Measurements from ENCODE around the gene GFER.
"Not testable (repeated sequence)": the region's sequence is repeated elsewhere in the genome, so short reads cannot be mapped to it uniquely, and the experiment has no call there.

The GFER gene

DNA sequence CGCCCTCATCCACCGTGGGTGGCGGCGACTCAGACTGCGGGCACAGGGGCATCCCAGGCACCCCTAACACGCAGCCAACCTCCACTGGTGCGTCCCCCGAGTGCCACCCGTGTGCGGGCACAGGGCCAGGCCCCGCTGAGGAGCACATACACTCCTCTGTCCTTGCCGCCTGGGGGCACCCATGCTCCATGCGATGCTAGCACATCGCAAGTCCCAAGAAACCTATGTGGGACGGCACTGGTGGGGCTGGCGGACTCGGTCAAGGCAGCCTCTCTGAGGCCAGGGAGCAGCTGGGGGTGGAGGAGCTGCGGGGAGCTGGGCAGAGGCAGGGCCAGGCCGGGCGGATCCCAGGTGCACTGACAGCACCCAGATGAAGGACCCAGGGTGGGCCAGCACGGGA is 21.7 kb downstream of the GFER start:
- no peak for DNase-seq (ENCODE audit: low read depth in 2 of 2)

DNA sequence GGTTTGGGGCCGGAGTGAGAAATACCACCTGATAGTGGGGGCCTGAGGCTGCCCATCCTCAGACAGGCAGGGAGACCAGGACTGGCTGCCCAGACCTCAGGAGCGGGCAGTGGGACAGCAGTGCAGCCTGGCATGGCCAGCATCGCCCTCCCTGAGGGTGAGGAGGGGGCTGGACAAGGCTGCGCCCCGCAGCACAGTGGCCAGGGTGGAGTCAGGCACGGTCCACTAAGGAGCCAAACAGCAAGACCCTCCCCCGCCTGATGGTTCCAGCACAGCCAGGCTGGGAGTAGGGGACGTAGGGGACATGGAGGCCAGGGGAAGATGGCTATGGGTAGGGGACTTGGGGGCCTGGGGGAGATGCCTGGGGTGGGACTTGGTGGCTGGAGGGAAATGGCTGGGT is 22.3 kb downstream of the GFER start:
- no peak for DNase-seq (ENCODE audit: low read depth in 2 of 2)

DNA sequence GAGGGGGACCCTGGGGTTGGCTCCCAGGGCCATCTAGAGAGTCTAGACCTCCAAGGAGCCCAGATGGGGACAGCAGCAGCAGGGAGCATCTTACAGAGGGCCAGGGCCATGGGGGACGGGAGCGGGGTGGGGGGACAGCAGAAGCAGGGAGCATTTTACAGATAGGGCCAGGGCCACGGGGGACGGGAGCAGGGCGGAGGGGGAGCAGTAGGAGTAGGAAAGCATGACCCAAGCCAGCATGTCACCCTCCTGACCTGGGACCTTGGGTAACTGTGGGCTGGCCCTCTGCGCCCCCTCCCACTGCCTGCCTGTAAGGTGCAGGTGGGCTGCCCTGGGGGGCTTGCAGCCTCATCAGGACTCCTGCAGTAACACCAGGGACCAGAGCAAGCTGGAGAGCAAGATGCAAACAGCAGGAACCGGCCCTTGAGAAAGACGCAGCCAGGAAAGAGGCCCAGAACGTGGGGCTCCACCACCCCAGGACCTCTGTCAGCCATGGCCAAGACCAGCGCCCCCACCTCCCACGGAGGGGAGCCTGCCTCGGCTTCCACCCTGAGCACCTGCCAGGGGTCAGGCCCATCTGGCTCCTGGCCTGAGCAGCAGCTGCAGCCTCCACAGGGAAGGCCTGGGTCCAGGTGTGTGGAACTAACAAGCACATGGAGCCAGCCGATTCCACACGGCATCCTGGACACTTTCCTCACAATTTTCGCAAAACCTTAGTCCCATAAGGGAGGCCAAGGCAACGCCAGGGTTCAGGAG is 23.3 kb downstream of the GFER start:
- DNase-seq (ENCODE audit: low read depth in 2 of 2), result no peak

DNA sequence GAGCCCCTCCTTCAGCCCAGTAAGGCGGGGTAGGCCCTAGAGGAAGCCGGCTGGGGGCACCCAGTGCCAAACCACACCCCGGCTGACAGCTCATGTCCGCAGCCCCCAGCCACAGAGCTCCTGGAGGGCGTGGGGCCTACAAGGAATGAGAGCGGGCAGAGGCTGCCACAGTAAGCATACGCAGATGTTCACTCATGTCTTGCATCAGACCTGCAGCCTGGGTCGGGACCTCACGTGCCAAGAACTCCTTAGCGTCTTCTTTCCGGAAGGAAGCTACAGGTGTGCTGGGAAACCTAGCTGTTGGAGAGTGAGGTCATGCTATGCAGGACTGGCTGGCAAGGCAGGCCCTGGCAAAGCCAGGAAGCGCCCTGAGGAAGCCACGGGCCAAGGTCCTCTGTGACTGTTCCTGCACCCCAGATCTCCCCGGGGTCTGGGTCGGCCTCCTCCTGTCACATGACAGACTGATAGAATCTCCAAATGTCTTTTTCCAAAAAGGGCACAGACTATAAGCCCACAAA is 24.1 kb downstream of the GFER start:
- DNase-seq (ENCODE audit: low read depth in 2 of 2), result no peak

DNA sequence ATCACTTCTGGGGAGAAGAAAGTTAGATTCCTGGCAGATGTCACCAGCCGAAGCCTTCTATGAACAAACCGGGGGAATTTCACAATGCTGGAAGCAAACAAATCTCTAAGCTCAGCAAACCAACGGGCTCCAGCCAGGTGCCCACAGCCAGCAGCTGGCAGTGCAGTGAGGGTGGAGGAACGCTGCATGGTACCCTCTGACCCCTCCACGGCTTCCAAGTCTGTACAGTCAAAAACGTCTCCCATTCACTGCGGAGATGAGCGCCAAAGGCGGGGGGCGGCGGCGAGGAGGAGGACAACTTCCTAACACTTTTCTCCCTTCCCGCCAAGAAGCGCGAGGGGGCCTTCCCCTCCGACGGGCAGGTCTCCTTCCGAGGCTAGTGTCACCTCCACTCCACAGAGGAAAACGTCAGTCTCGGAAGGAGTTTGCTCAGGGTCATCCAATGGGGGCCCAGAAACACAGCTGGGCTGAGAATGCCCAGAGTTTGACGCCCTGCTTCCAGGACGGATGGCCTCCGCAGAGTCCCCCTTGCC is 24.7 kb downstream of the GFER start:
- DNase-seq (ENCODE audit: low read depth in 2 of 2), result no peak

DNA sequence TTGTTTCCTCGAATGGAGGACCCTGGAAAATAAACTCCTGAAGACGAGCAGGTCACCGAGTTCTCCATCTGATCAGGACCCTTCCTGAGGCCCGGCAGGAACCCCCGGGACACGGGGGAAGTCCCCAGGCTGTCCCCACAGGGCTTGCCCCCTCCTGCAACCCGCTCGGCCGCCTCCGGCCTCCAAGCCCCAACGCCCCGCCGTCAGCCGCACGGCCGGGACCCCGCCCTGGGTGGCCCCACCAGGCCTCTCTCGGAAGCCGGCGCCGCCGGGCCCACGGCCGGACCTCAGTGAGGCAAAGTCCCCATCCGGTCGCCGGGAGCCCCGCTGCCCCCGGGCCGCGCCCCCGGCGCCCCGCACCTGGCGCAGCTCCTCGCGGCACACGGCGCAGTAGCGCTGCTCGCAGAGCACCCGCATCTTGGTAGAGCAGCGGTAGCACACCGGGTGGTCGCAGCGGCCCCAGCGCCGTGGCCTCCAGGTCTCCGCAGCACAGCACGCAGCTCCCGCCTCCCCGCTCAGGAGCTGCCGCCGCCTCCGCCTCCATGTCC is 25.2 kb downstream of the GFER start:
- DNase-seq (ENCODE audit: low read depth in 2 of 2), result no peak

DNA sequence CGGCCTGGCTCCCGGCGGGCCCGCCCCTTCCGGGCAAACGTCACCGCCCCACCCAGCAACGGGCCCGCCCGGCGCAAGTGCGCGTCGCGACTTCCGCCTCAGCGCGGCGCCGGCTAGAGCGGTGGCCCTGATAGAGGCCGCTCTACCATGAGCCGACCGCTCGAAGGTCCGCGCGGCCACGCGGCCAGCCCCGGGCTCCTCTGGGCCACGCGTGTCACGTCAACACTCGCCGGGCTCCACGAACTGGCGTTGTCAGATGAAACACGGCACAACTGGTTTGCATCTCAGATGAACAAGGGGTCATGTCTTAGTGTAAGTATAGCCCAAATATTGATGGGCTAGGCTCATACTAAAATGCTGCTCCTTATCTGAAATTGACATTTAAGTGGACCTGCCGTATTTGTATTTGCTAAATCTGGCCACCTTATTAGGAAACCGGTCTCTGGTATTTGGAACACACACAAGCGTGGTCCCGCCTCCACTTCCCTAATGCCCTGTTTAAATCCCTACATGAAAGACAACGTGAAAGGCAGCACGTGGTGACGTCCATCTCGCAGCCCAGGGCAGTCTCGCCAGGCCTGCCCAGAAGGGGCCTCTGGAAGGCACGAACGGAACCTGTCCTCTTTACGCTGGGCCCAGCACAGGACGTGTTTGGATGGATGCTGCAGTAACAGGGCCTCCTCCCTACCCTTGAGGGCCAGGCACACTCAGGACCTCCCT is 26.0 kb downstream of the GFER start, which contains the start of gene ZNF598:
TSS of gene ZNF598 (minus strand) at position 31 of the 720 bp plus-strand sequence.
- DNase-seq (ENCODE audit: low read depth in 2 of 2), result peak; percentile 66 to 72

DNA sequence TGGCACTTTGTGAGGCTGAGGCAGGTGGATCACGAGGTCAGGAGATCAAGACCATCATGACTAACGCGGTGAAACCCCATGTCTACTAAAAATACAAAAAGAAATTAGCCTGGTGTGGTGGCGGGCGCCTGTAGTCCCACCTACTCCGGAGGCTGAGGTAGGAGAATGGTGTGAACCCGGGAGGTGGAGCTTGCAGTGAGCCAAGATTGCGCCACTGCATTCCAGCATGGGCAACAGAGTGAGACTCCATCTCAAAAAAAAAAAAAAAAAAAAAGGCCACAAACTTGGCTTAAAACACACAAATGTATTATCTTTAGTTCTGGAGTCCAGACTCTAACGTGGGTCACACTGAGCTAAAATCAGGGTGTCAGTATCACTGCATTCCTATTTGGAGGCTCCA is 27.7 kb downstream of the GFER start:
- DNase-seq (ENCODE audit: low read depth in 2 of 2), result not testable (repeated sequence)

DNA sequence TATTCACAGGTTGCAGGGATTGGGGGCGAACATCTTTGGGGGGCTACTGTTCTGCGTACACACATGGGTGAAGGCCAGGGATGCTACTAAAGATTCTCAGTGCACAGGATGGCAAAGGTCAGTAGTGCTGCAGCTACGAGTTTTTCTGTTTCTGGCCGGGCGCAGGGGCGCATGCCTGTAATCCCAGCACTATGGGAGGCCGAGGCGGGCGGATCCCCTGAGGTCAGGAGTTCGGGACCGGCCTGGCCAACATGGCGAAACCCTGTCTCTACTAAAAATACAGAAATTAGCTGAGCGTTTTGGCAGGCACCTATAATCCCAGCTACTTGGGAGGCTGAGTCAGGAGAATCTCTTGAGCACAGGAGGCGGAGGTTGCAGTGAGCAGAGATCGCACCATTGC is 29.5 kb downstream of the GFER start:
- DNase-seq (ENCODE audit: low read depth in 2 of 2), result no peak

DNA sequence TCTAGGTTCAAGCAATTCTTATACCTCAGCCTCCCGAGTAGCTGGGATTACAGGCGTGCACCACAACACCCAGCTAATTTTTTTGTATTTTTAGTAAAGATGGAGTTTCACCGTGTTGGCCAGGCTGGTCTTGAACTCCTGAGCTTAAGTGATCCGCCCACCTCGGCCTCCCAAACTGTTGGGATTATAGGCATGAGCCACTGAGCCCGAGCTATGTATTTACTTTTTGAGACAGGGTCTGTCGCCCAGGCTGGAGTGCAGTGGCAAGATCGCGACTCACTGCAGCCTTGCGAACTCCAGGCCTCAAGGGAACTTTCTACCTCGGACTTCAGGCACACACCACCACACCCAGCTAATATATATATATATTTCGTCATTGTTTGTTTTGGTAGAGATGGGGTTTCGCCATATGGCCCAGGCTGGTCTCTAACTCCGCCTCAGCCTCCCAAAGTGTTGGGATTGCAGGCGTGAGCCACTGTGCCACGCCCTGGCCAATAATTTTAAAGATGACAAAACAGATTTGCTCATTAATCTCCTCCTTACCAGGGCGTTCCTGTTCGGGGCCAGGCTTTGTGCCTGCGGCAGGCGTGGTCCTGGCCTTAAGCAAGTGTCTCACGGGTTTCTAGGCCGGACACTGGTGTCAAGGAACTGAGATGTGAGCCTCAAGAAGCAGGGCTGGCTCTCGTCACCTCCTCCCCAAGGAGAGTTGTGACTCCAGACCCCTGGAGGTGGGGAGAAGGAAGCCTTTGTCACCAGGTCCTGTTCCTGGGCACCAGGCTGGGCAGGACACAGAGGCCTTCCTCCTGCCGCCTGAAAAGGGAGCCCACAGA is 31.3 kb downstream of the GFER start:
- no peak for DNase-seq (ENCODE audit: low read depth in 2 of 2)

DNA sequence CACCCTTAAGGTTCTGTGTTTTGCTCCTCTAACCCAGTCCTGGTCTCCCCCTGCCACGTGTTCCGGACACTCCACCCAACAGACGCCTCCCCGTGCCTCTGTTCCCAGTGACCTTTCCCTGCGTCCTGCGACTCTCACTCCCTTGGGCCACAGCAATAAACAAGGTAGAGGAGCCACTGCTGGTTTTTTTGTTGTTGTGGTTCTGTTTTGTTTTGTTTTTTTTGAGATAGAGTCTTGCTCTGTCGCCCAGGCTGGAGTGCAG is 31.9 kb downstream of the GFER start:
- no peak for DNase-seq (ENCODE audit: low read depth in 2 of 2)

DNA sequence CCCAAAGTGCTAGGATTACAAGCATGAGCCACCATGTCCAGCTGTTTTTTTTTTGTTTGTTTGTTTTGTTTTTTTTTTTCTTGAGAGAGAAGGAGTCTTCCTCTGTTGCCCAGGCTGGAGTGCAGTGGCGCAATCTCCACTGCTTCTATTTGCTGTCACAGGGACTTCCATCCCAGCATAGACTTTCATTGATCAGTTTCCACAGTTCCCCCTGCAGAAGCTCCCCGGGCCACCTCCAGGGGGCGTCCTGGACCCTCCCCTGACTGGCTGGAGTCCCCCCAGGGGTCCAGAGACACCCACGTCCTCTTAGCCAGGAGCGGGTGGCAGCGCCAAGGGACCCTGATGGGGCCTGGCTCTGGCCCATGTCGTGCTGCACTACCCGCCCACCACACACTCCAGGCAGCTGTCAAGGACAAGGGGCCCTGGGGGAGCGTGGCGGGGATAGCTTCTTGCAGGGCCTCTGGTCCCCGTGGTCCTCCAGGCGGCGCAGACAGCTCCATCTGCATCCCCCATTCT is 32.5 kb downstream of the GFER start:
- no peak for DNase-seq (ENCODE audit: low read depth in 2 of 2)

DNA sequence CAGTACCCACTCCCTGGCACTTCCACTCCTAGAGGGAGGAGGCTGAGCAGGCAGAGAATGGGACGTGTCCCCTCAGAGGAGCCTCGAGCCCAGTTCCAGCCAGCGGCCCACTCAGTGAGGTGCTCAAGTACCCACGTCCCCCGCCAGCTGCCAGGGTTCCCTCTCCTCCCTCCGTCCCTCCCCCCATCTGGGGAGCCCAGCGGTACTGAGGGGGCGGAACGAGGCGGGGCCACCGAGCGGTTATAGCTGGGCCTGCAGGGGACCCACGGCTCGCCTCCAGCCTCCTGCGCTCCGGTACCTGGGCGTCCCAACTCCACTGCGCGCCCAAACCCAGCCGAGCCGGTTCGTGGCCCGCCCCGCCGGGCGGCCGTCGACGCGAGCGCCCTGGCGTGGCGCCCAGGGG is 35.5 kb downstream of the GFER start, which contains the start of gene NPW:
TSS of gene NPW (plus strand) at position 268 of the 403 bp plus-strand sequence.
- no peak for DNase-seq (ENCODE audit: low read depth in 2 of 2)

DNA sequence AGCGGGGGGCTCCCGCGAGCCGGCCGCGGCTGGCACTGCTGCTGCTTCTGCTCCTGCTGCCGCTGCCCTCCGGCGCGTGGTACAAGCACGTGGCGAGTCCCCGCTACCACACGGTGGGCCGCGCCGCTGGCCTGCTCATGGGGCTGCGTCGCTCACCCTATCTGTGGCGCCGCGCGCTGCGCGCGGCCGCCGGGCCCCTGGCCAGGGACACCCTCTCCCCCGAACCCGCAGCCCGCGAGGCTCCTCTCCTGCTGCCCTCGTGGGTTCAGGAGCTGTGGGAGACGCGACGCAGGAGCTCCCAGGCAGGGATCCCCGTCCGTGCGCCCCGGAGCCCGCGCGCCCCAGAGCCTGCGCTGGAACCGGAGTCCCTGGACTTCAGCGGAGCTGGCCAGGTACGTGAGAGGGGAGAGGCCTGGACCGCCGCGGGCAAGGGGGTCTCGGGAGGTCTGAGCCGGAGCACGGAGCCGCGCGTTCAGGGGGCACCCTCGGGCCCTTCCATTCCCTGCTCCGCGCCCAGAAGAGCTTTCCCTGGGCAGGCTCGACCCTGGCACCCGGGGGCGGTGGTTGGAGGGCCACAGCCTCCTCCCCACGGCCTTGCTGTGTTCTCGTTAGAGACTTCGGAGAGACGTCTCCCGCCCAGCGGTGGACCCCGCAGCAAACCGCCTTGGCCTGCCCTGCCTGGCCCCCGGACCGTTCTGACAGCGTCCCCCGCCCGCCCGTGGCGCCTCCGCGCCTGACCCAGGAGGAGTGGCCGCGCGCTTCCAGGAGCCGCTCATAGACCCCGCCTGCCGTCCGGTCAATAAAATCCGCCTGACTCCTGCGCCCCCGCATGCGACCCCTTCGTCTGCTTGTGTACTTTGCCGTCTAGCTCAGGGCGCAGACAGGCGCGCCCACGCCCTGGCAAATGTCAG is 36.2 kb downstream of the GFER start:
- DNase-seq (ENCODE audit: low read depth in 2 of 2), result no peak

DNA sequence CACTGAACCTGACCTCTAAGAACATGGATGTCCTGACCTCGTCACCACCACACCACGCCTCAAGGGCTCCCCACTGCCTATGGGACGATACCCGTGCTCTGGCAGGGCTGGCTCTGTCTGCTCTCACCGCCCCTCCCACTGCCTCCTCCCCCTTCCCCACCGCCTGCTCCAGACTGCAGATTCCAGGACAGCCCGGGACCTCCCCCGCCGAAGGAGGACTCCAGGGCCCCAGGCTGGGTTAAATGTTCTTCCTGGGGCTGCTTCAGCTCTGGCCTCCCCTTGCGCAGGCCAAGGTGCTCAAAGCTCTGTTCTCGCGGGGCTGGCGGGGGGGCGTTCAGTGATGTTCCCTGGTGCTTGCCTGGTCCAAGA is 38.7 kb downstream of the GFER start:
- DNase-seq (ENCODE audit: low read depth in 2 of 2), result no peak

DNA sequence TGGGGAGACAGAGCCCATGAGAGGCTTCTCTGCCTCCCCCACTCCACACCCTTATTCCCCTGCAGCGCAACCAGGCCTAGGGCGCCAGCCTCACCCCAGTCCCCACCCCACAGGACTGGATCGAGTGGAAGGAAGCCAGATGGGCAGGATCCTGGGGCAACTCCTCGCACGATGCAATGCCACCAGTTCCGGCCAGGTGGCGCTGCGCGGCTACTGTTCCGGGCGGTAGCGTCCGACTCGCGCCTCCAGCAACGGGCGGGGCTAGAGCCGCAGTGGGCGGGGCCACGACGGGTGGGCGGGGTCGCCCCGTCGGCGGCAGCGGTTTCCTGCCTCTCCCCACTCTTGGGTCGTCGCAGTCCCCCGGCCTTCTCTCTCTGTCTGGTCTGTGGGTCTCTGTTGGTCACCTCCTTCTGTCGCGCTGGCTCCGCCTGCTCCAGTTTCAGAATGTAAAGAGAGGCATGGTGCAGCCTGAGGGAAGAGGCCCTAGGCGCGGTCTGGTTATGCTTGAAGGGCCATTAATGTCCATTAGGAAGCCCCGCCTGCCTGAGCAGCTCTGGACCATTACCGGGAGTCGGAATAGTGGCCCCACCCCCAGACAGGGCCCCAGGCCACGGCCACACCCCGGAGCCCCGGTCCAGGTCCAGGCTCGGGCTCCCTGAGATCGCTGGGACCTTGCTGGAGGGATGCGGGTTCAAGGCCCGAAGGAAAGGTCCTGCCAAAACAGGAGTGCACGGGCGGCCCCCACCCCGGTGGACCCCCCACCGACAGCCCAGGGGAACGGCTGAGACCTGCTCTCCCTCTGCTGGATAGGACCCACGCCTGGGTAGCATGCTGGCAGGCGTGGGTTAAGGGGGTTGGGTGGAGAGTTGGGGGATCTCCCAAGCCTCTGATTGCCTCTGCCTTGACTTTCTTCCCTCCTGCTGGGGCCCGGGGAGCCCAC is 39.4 kb downstream of the GFER start:
- DNase-seq (ENCODE audit: low read depth in 2 of 2), result peak; percentile 58 to 61

DNA sequence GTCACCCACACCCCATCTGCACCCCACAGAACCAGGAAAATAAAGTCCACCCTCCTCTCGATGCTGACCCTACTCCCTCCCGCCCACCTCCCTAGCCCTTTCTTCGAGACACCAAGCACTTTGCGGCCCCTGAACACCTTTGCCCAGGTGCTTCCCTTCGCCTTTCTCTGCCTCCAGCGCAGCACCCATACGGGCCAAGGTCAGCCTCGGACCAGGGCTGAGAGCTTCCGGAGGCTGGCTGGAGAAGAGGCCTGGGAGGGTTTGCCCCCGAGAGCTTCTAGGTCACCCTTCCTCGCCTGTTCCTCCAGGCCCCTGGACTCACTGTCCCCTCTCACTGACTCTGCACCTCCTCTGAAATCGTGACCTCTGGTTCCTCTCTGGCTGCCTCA is 40.0 kb downstream of the GFER start:
- DNase-seq (ENCODE audit: low read depth in 2 of 2), result no peak

DNA sequence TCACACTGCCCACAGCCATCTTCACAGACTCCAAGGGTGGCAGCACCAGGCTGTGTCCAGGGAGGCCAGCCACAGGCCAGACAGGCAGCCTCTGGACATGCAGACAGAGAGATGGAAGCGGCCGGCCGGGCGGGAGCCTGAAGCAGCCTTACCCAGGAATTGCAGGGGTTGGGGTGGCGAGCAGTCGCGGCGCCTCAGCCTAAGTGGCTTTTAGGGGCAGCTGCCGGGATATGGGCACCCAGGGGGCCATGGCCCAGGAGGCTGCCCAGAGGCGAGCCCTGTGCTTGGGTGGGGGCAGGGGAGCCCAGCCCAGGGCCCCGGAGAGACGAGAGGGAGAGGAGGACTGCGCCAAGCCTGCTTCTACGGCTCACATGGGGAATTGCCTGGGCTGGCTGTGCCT is 41.3 kb downstream of the GFER start:
- DNase-seq (ENCODE audit: low read depth in 2 of 2), result no peak

DNA sequence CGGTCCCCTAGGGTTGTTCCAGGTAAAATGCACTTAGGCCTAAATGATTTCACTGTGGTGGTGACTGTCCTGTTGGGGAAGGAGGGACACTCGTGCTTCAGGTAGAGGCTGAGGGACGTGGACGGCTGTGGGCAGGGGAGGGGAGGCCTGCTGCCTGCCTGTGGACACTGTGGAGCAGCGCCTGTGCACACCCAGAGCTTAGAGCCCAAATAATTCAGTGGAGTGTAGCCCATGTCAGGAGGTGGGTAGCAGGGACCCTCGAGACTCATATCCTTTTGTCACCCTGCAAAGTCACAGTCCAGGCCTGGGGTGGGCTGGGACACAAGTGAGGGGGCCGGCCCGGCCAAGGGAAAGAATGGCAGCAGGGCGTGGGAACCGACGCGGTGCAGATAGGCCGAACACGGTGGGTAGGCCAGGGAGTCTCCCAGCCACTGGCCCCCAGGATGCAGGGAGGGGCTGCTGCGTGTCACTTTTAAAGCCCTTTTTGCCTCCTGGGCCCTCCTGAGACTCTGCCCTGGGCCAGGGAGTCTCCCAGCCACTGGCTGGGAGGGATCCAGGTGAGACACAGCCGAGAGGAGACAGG is 42.0 kb downstream of the GFER start:
- DNase-seq (ENCODE audit: low read depth in 2 of 2), result no peak
